Brain microvascular endothelial cell (primary cell): ENCODE results near the gene TMEM40.
"Not testable (repeated sequence)": the region's sequence is repeated elsewhere in the genome, so short reads cannot be mapped to it uniquely, and the experiment has no call there.

Experiments
- DNase-seq: peaks from one replicate; pipeline ENCODE4 v3.0.0-alpha.2; 2020
- H3K27ac ChIP-seq: fragments of 250-450 bp; sonication (Bioruptor Pico); 2 replicates; pipeline ENCODE4 v1.5.1; 2020; ENCODE audit warnings: mild to moderate bottlenecking, moderate library complexity
- H3K27me3 ChIP-seq: fragments of 250-450 bp; sonication (Bioruptor Pico); replicated peaks from 2 replicates; pipeline ENCODE4 v1.5.1; 2020; ENCODE audit warnings: mild to moderate bottlenecking
- H3K36me3 ChIP-seq: fragments of 250-450 bp; sonication (Bioruptor Pico); replicated peaks from 2 replicates; pipeline ENCODE4 v1.5.1; 2020; ENCODE audit warnings: mild to moderate bottlenecking
- H3K4me3 ChIP-seq: 2 replicates; pipeline ENCODE4 v1.5.1; 2011; ENCODE audit warnings: low read depth, mild to moderate bottlenecking, control low read depth, low read length, moderate library complexity
- in situ Hi-C: cut with HindIII; loops from 2 replicates; pipeline ENCODE4 v1.10.0; 2017; ENCODE audit warnings: low sequenced_read_pairs, low pct_ligation_motif_present
- TF ChIP-seq, protein P1 (sequence below): IDR thresholded peaks from 2 replicates; pipeline ENCODE4 v1.5.1; 2011; ENCODE audit warnings: low read depth, mild to moderate bottlenecking, moderate library complexity, low read length, control low read depth, inconsistent platforms; ENCODE audit errors: missing control alignments

The TMEM40 gene

DNA sequence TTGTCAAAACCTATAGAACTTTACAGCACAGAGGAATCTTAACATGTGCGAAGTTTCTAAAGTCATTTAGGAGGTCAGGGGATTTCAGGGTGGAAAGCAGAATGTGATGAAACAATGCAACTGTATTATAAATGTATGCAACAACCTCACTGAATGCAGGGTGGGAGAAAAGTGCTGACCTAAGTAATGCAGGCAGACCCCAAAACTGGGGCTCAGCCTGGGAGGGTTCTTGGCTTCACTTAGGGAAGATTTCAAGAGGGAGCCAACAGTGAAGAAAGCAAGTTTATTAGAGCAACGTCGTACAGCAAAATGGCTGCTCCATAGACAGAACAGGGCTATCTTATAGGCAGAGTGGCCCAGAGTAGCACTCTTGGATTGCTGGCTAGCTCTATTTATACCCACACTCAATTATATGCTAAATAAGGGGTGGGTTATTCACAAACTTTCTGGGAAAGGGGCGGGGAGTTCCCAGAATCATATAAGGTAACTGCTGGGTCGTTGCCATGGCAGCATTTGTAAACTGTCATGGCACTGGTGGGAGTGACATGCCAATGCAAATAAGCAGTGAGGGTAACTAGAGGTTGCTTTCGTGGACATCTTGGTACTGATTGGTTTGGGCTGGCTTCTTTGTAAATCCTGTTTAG lies 23.2 kb upstream of the TMEM40 start:
- TF ChIP-seq, protein P1, sequence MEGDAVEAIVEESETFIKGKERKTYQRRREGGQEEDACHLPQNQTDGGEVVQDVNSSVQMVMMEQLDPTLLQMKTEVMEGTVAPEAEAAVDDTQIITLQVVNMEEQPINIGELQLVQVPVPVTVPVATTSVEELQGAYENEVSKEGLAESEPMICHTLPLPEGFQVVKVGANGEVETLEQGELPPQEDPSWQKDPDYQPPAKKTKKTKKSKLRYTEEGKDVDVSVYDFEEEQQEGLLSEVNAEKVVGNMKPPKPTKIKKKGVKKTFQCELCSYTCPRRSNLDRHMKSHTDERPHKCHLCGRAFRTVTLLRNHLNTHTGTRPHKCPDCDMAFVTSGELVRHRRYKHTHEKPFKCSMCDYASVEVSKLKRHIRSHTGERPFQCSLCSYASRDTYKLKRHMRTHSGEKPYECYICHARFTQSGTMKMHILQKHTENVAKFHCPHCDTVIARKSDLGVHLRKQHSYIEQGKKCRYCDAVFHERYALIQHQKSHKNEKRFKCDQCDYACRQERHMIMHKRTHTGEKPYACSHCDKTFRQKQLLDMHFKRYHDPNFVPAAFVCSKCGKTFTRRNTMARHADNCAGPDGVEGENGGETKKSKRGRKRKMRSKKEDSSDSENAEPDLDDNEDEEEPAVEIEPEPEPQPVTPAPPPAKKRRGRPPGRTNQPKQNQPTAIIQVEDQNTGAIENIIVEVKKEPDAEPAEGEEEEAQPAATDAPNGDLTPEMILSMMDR: no peak
- Histone ChIP-seq H3K36me3 (no peaks in the 10 kb centered on the region), H3K27ac (no peak overlapping the region), H3K27me3 (no peaks in the 10 kb centered on the region), H3K4me3 (no peak overlapping the region)
- in situ Hi-C loops: no loop called here
- DNase-seq: peak; percentile 68

DNA sequence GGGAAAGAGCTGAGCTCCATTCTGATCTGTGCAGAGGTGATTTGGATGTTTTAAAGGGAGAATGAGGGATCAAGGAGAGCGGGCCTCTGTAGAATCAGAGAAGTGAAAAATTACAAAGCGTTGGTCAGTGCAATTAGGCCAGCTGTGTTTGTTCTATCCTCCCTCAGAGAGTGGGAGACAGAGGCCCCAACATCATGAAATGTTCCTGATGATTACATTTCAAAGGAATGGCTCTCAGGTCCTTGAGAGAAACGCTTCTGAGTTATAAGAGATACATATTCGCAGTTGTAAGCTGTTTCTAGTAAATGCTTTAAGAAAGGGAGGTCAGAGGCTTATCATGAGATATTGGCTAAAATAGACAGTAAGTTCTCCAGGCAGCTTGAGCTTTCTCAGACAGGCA lies 21.7 kb upstream of the TMEM40 start:
- no peak overlapping the region for H3K27ac ChIP-seq
- in situ Hi-C loops: no loop called here
- no peak overlapping the region for H3K4me3 ChIP-seq
- TF ChIP-seq, protein P1: no peak
- no peaks in the 10 kb centered on the region for H3K36me3 ChIP-seq
- DNase-seq: no peak
- no peaks in the 10 kb centered on the region for H3K27me3 ChIP-seq

DNA sequence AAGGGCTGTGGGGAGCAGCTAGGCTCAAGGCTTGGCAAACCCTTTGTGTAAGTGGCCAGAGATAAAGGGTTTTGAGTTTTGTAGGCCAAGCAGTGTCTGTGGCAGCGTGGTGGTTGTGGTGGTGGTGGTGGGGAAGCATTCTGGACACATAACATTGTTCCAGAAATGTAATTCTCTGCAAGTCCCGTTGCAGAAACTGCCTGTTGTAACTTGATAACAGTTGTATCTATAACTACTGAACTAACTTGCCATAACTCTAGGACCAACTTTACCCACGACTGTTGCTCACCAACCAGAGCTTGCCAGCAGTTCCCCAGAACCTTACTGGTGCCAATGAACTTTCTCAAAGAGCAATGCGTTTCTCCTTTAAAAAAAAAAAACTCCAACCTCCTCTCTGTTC lies 18.1 kb upstream of the TMEM40 start:
- no peak for DNase-seq
- Histone ChIP-seq H3K27ac (no peak overlapping the region), H3K4me3 (no peak overlapping the region), H3K27me3 (no peaks in the 10 kb centered on the region), H3K36me3 (no peaks in the 10 kb centered on the region)
- TF ChIP-seq, protein P1: no peak
- in situ Hi-C loops: no loop called here

DNA sequence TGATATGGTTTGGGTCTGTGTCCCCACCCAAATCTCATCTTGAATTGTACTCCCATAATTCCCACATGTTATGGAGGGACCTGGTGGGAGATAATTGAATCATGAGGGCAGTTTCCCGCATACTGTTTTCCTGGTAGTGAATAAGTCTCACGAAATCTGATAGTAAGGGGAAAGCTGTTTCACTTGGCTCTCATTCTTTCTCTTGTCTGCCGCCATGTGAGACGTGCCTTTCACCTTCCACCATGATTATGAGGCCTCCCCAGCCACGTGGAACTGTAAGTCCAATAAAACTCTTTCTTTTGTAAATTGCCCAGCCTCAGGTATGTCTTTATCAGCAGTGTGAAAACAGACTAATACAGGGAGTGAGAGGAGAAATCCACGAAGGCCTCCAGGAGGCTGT lies 16.9 kb upstream of the TMEM40 start:
- H3K27ac ChIP-seq, H3K4me3 ChIP-seq, DNase-seq, H3K36me3 ChIP-seq, H3K27me3 ChIP-seq, in situ Hi-C loops: not testable (repeated sequence)

DNA sequence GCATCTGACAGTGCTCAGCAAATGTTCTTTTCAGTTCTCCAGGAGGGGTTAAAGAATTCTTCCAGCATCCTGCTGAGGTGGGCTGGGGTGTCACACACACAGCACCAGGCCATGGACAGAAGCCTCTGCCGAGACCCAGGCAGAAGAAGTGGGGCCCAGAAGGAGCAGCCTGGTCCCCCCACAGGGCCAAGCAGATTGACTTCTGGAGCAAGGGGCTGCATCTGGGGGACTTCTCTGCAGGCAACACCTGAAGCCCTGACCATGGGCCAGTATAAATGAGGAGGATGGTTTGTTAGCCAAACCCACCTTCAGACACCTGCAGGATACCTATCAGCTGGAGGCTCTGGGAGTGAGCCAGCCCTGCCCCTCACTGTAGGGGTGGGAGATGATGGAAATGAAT lies 16.2 kb upstream of the TMEM40 start:
- no peak for DNase-seq
- H3K36me3 ChIP-seq: no peaks in the 10 kb centered on the region
- in situ Hi-C loops: no loop called here
- H3K27me3 ChIP-seq: no peaks in the 10 kb centered on the region
- H3K27ac ChIP-seq: no peak overlapping the region
- H3K4me3 ChIP-seq: no peak overlapping the region
- TF ChIP-seq, protein P1: no peak

DNA sequence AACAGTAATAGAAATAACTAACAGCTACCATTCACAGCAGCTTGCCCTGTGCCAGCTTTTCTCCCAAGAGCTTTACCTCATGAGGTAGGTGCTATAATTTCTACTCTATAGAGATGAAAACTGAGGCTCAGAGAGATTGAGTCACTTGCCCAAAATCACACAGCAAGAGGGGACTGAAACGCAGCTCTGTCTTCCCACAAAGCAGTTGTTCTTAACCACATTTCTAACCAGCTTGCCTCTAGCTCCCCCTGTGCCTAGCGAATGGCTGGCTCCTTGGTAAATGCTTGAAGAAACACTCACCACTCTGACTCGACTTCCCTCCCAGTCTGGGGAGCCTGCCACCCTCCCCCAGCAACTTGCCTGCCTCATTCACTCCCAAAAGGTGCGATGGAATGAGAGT lies 15.6 kb upstream of the TMEM40 start:
- Histone ChIP-seq H3K27ac (no peak overlapping the region), H3K27me3 (no peaks in the 10 kb centered on the region), H3K36me3 (no peaks in the 10 kb centered on the region), H3K4me3 (no peak overlapping the region)
- TF ChIP-seq, protein P1: no peak
- in situ Hi-C loops: no loop called here
- no peak for DNase-seq
